H9 (cell line): ENCODE data around the gene PDZK1. TPM values are rescaled to one million over a fixed set of nuclear protein-coding genes. Genes with fewer than 3 reads are reported as not detected.
"Not testable (repeated sequence)": the region's sequence is repeated elsewhere in the genome, so short reads cannot be mapped to it uniquely, and the experiment has no call there.

Experiments used
- DNase-seq: peaks from one replicate; pipeline ENCODE4 v3.0.0-alpha.2; 2017
- H2AFZ ChIP-seq: one replicate; pipeline ENCODE4 v1.6.1; 2013; ENCODE audit warnings: mild to moderate bottlenecking, low read length, control low read depth, moderate library complexity
- H2AK5ac ChIP-seq: 2 replicates; pipeline ENCODE4 v1.6.1; 2013; ENCODE audit warnings: low read length, control low read depth, mixed read lengths; ENCODE audit not compliant: insufficient read length
- H2BK120ac ChIP-seq: one replicate; pipeline ENCODE4 v1.6.1; 2013; ENCODE audit warnings: low read depth, mild to moderate bottlenecking, low read length, control low read depth, inconsistent platforms; ENCODE audit not compliant: poor library complexity, severe bottlenecking
- H2BK12ac ChIP-seq: 2 replicates; pipeline ENCODE4 v1.6.1; 2013; ENCODE audit warnings: low read length, control low read depth, mixed read lengths, low read depth; ENCODE audit not compliant: insufficient read length
- H2BK15ac ChIP-seq: 2 replicates; pipeline ENCODE4 v1.6.1; 2013; ENCODE audit warnings: low read depth, low read length, control low read depth
- H2BK20ac ChIP-seq: one replicate; pipeline ENCODE4 v1.6.1; 2013; ENCODE audit warnings: low read depth, mild to moderate bottlenecking, low read length, control low read depth, inconsistent platforms; ENCODE audit not compliant: poor library complexity, severe bottlenecking
- H2BK5ac ChIP-seq: 2 replicates; pipeline ENCODE4 v1.6.1; 2013; ENCODE audit warnings: low read length, control low read depth, mixed read lengths; ENCODE audit not compliant: insufficient read length
- H3K14ac ChIP-seq: 2 replicates; pipeline ENCODE4 v1.6.1; 2013; ENCODE audit warnings: low read length, control low read depth; ENCODE audit not compliant: insufficient read depth
- H3K18ac ChIP-seq: 2 replicates; pipeline ENCODE4 v1.6.1; 2013; ENCODE audit warnings: low read depth, mild to moderate bottlenecking, mixed read lengths, low read length, control low read depth; ENCODE audit not compliant: insufficient read length
- H3K23ac ChIP-seq: 2 replicates; pipeline ENCODE4 v1.6.1; 2013; ENCODE audit warnings: low read length, control low read depth, mixed read lengths, low read depth; ENCODE audit not compliant: insufficient read length
- H3K23me2 ChIP-seq: 2 replicates; pipeline ENCODE4 v1.6.1; 2013; ENCODE audit warnings: low read depth, mild to moderate bottlenecking, mixed read lengths, low read length, control low read depth; ENCODE audit not compliant: insufficient read length, poor library complexity, severe bottlenecking
- H3K27ac ChIP-seq: 2 replicates; pipeline ENCODE4 v1.5.1; 2013; ENCODE audit warnings: low read length, control low read depth, mixed read lengths, low read depth; ENCODE audit not compliant: insufficient read length
- H3K27me3 ChIP-seq: 2 replicates; pipeline ENCODE4 v1.6.1; 2013; ENCODE audit warnings: low read length, control low read depth, inconsistent platforms; ENCODE audit not compliant: insufficient read depth
- H3K4ac ChIP-seq: 2 replicates; pipeline ENCODE4 v1.6.1; 2013; ENCODE audit warnings: low read depth, mild to moderate bottlenecking, control low read depth, inconsistent platforms, low read length, moderate library complexity
- H3K4me1 ChIP-seq: 2 replicates; pipeline ENCODE4 v1.6.1; 2013; ENCODE audit warnings: low read length, control low read depth, inconsistent platforms; ENCODE audit not compliant: insufficient read depth
- H3K4me2 ChIP-seq: 2 replicates; pipeline ENCODE4 v1.6.1; 2013; ENCODE audit warnings: low read length, control low read depth, mixed read lengths; ENCODE audit not compliant: insufficient read length, insufficient read depth
- H3K56ac ChIP-seq: 2 replicates; pipeline ENCODE4 v1.6.1; 2013; ENCODE audit warnings: low read depth, mild to moderate bottlenecking, mixed read lengths, low read length, control low read depth; ENCODE audit not compliant: insufficient read length
- H3K79me1 ChIP-seq: 2 replicates; pipeline ENCODE4 v1.6.1; 2013; ENCODE audit warnings: low read depth, mild to moderate bottlenecking, moderate library complexity, low read length, control low read depth, inconsistent platforms; ENCODE audit not compliant: insufficient read depth, poor library complexity, severe bottlenecking
- H3K79me2 ChIP-seq: 2 replicates; pipeline ENCODE4 v1.6.1; 2013; ENCODE audit warnings: low read length, control low read depth, inconsistent platforms; ENCODE audit not compliant: insufficient read depth
- H3K9ac ChIP-seq: 2 replicates; pipeline ENCODE4 v1.6.1; 2013; ENCODE audit warnings: low read length, control low read depth, mixed read lengths; ENCODE audit not compliant: insufficient read length; ENCODE audit errors: extremely low read depth
- H3K9me3 ChIP-seq: one replicate; pipeline ENCODE4 v1.6.1; 2013; ENCODE audit warnings: low read depth, low read length, inconsistent platforms; ENCODE audit not compliant: control insufficient read depth
- H3T11ph ChIP-seq: one replicate; pipeline ENCODE4 v1.6.1; 2013; ENCODE audit warnings: mild to moderate bottlenecking, low read length, control low read depth, inconsistent platforms
- H4K20me1 ChIP-seq: one replicate; pipeline ENCODE4 v1.6.1; 2013; ENCODE audit not compliant: control insufficient read depth, insufficient read length, insufficient read depth
- H4K5ac ChIP-seq: 2 replicates; pipeline ENCODE4 v1.6.1; 2013; ENCODE audit warnings: low read depth, mild to moderate bottlenecking, mixed read lengths, low read length, control low read depth; ENCODE audit not compliant: insufficient read length
- H4K8ac ChIP-seq: replicated peaks from 2 replicates; pipeline ENCODE4 v1.6.1; 2013; ENCODE audit warnings: low read length, control low read depth, mixed read lengths, low read depth; ENCODE audit not compliant: insufficient read length
- H4K91ac ChIP-seq: 2 replicates; pipeline ENCODE4 v1.6.1; 2013; ENCODE audit warnings: low read depth, mild to moderate bottlenecking, moderate library complexity, mixed read lengths, low read length, control low read depth; ENCODE audit not compliant: insufficient read length
- H3K27ac Mint-ChIP-seq, 3 experiments: 2 replicates in 2 of 3; 3 replicates in 1 of 3; pipeline ENCODE4 v1.8.0; 2020 to 2021; ENCODE audit warnings: mixed read lengths in 3 of 3, mild to moderate bottlenecking in 1 of 3, moderate library complexity in 1 of 3
- H3K27me3 Mint-ChIP-seq: 2 replicates; pipeline ENCODE4 v1.8.0; 2021; ENCODE audit warnings: low read depth, mild to moderate bottlenecking, moderate library complexity, mixed read lengths
- H3K36me3 Mint-ChIP-seq, 3 experiments: 2 replicates in 2 of 3; 3 replicates in 1 of 3; pipeline ENCODE4 v1.8.0; 2020 to 2021; ENCODE audit warnings: low read depth in 3 of 3, mixed read lengths in 3 of 3; ENCODE audit not compliant: insufficient read depth in 1 of 3
- H3K4me1 Mint-ChIP-seq, 2 experiments: 2 replicates each; pipeline ENCODE4 v1.8.0; 2020; ENCODE audit warnings: mixed read lengths in 2 of 2
- H3K4me3 Mint-ChIP-seq, 2 experiments: 2 replicates in 1 of 2; 3 replicates in 1 of 2; pipeline ENCODE4 v1.8.0; 2020 to 2021; ENCODE audit warnings: mild to moderate bottlenecking in 2 of 2, mixed read lengths in 2 of 2, moderate library complexity in 1 of 2
- H3K9me3 Mint-ChIP-seq, 2 experiments: 2 replicates in 1 of 2; 3 replicates in 1 of 2; pipeline ENCODE4 v1.8.0; 2020; ENCODE audit warnings: mild to moderate bottlenecking in 2 of 2, mixed read lengths in 2 of 2, moderate library complexity in 1 of 2
- WGBS: extraction: QIAGEN DNeasy Blood & Tissue Kit; methylation state at CpG from one replicate; pipeline ENCODE4 v1.1.7; 2013; ENCODE audit warnings: missing lambda C conversion rate, low lambda C conversion rate, mixed read lengths; ENCODE audit not compliant: insufficient read length; ENCODE audit errors: extremely low coverage; 5-methylcytosine and 5-hydroxymethylcytosine counted together
- total RNA-seq: library from RNA; stranded (reverse); gene quantifications from 2 replicates; pipeline ENCODE4 v1.2.1, GENCODE V29; 2021

PDZK1 gene
- total RNA-seq, 1 experiment from 2014 or later, result not detected

GRCh38 chr1:145643990-145644389 is 63.2 kb downstream of the PDZK1 start:
- not testable (repeated sequence) for H4K20me1 ChIP-seq, H3K27me3 ChIP-seq, H3K27ac ChIP-seq, H3K23ac ChIP-seq, H3K14ac ChIP-seq, H3K9me3 ChIP-seq, H2AK5ac ChIP-seq, H2AFZ ChIP-seq, H3K79me2 ChIP-seq, H3K18ac ChIP-seq, H4K8ac ChIP-seq, H2BK20ac ChIP-seq, H3K23me2 ChIP-seq, H3K27ac Mint-ChIP-seq, H2BK15ac ChIP-seq, H2BK120ac ChIP-seq, H3K4ac ChIP-seq, H3K4me2 ChIP-seq, H3K4me1 ChIP-seq, H3K9me3 Mint-ChIP-seq, DNase-seq, H3K4me3 Mint-ChIP-seq, H3K36me3 Mint-ChIP-seq, H2BK12ac ChIP-seq, H3K9ac ChIP-seq, H3K4me1 Mint-ChIP-seq, H3K79me1 ChIP-seq, H3K56ac ChIP-seq, H4K91ac ChIP-seq, H3T11ph ChIP-seq, H3K27me3 Mint-ChIP-seq, H2BK5ac ChIP-seq, H4K5ac ChIP-seq
- no CpG with 5 or more reads among the region's 1 CpG for WGBS

- H3K23ac ChIP-seq, H3K4me2 ChIP-seq, H3K4me3 Mint-ChIP-seq, H3K79me1 ChIP-seq, H3K27me3 Mint-ChIP-seq, DNase-seq, H2BK5ac ChIP-seq, H2AK5ac ChIP-seq, H2BK15ac ChIP-seq, H3K14ac ChIP-seq, H3K9me3 Mint-ChIP-seq, H4K20me1 ChIP-seq, H3K27ac Mint-ChIP-seq, H3T11ph ChIP-seq, H2BK12ac ChIP-seq, H3K27ac ChIP-seq, H3K18ac ChIP-seq, H3K4me1 ChIP-seq, H3K9me3 ChIP-seq, H3K23me2 ChIP-seq, H4K8ac ChIP-seq, H3K4ac ChIP-seq, H3K36me3 Mint-ChIP-seq, H2BK120ac ChIP-seq, H4K91ac ChIP-seq, H4K5ac ChIP-seq, H3K9ac ChIP-seq, H3K27me3 ChIP-seq, H3K4me1 Mint-ChIP-seq, H3K56ac ChIP-seq, H2AFZ ChIP-seq, H3K79me2 ChIP-seq, H2BK20ac ChIP-seq: not testable (repeated sequence)
- no CpG with 5 or more reads among the region's 2 CpGs for WGBS
Observed at GRCh38 chr1:145641886-145642285, 65.3 kb downstream of the PDZK1 start.
